Measurements from ENCODE around the gene DHRS7B.
"Not testable (repeated sequence)": the region's sequence is repeated elsewhere in the genome, so short reads cannot be mapped to it uniquely, and the experiment has no call there.

The DHRS7B gene

GRCh38 chr17:21217346-21217745 is 90.6 kb downstream of the DHRS7B start:
- H3K27ac ChIP-seq: no peak overlapping the region
- H3K4me1 ChIP-seq: peaks cover 0 to 23% (median 19%) of the 10 kb centered on the region in 4 donors
- no peak for TF ChIP-seq CTCF (IDR thresholded peaks at IDR 0.05)
- H3K4me3 ChIP-seq: no peak overlapping the region
- no peak for DNase-seq
- H3K9me3 ChIP-seq: no peaks in the 10 kb centered on the region
- no peaks in the 10 kb centered on the region for H3K27me3 ChIP-seq
- intact Hi-C loops (cut with DNase I; ENCODE audit: low total_unique reads): loop anchor here (5.0 kb wide), 1 partner anchor 90 kb away; the partner anchor contains the start of gene DHRS7B
- H3K36me3 ChIP-seq: peaks cover 0 to 18% (median 0%) of the 10 kb centered on the region in 3 donors

GRCh38 chr17:21218101-21218500 is 91.3 kb downstream of the DHRS7B start:
- H3K36me3 ChIP-seq: peaks cover 0 to 23% (median 3%) of the 10 kb centered on the region in 3 donors
- no peaks in the 10 kb centered on the region for H3K27me3 ChIP-seq
- DNase-seq: no peak
- H3K4me3 ChIP-seq: no peak overlapping the region
- TF ChIP-seq CTCF (IDR thresholded peaks at IDR 0.05): no peak
- H3K4me1 ChIP-seq: peaks cover 0 to 16% (median 12%) of the 10 kb centered on the region in 4 donors
- H3K27ac ChIP-seq: no peak overlapping the region
- intact Hi-C loops (cut with DNase I; ENCODE audit: low total_unique reads): loop anchor here (5.0 kb wide), 1 partner anchor 91 kb away; the partner anchor contains the start of gene DHRS7B
- no peaks in the 10 kb centered on the region for H3K9me3 ChIP-seq

DNA sequence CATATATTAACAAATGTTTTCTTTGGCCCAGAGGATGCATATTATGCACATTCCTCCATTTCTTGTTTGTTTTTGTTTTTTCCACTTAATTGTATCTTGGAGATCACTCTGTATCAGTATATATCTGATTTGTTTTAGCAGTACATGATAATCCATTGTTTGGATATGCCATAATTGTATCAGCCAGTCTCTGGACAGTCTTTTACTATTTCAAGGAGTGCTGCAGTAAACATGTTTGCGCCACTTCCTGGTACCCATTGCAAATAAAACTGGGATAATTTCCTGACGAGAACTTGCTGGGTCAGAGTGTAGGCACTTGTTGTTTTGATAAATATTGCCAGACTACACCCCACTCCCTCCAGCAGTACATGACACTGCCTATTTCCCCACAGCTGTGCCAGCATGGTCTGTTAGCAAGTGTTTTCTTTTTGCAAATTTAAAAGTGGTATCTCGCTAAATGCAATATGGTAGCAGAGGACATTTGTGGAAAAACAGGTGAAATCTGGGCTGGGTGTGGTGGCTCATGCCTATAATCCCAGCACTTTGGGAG is 92.1 kb downstream of the DHRS7B start:
- H3K27me3 ChIP-seq: no peaks in the 10 kb centered on the region
- no peak overlapping the region for H3K4me3 ChIP-seq
- peaks cover 0 to 13% (median 9%) of the 10 kb centered on the region in 4 donors for H3K4me1 ChIP-seq
- intact Hi-C loops (cut with DNase I; ENCODE audit: low total_unique reads): loop anchor here (5.0 kb wide), 1 partner anchor 92 kb away; the partner anchor contains the start of gene DHRS7B
- no peak for TF ChIP-seq CTCF (IDR thresholded peaks at IDR 0.05)
- DNase-seq: no peak
- peaks cover 0 to 23% (median 3%) of the 10 kb centered on the region in 3 donors for H3K36me3 ChIP-seq
- no peaks in the 10 kb centered on the region for H3K9me3 ChIP-seq
- no peak overlapping the region for H3K27ac ChIP-seq

DNA sequence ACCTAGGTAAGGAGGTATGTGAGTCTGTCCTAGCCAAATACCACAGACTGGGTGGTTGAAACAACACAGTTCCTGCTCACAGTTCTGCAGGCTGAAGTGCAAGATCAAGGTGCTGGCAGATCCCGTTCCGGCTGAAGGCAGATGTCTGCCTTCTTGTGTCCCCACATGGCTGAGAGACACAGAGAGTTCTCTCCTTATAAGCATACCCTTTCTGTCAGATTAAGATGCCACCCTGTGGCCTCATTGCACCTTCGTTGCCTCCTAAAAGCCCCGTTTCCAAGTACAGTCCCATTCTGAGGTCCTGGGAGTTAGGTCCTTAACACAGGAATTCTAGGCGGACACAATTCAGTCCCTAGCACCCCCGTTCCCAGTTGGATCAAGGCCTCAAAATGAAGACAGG is 96.3 kb downstream of the DHRS7B start:
- intact Hi-C loops (cut with DNase I; ENCODE audit: low total_unique reads): no loop called here
- H3K27me3 ChIP-seq: no peaks in the 10 kb centered on the region

DNA sequence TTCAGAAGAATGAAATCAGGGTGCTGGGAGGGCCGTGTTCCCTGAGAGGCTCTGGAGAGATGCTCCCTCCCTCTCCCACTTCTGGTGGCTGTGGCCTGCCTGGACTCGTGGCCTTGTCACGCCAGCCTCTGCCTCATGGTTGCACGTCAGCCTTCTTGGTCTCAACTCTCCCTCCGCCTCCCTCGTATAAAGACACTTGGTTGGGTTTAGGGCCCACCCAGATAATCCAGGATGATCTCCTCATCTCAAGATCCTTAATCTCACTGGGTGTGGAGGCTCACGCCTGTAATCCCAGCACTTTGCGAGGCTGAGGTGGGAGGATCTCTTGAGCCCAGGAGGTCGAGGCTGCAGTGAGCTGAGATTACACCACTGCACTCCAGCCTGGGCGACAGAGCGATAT is 100.5 kb downstream of the DHRS7B start:
- H3K27ac ChIP-seq; H3K4me3 ChIP-seq; DNase-seq; H3K9me3 ChIP-seq; H3K27me3 ChIP-seq; H3K4me1 ChIP-seq; H3K36me3 ChIP-seq; intact Hi-C loops (cut with DNase I; ENCODE audit: low total_unique reads): not testable (repeated sequence)

More for the DNA sequence above, 96.3 kb downstream of the DHRS7B start:
- Histone ChIP-seq H3K27ac (no peak overlapping the region), H3K36me3 (peaks cover 0 to 23% (median 3%) of the 10 kb centered on the region in 3 donors), H3K4me1 (no peaks in the 10 kb centered on the region), H3K4me3 (no peak overlapping the region), H3K9me3 (no peaks in the 10 kb centered on the region)
- TF ChIP-seq CTCF (IDR thresholded peaks at IDR 0.05): no peak
- DNase-seq: no peak

GRCh38 chr17:21228111-21228510 is 101.3 kb downstream of the DHRS7B start:
- H3K27me3 ChIP-seq: no peaks in the 10 kb centered on the region
- intact Hi-C loops (cut with DNase I; ENCODE audit: low total_unique reads): no loop called here
- no peak for TF ChIP-seq CTCF (IDR thresholded peaks at IDR 0.05)
- no peaks in the 10 kb centered on the region for H3K9me3 ChIP-seq
- no peak overlapping the region for H3K4me3 ChIP-seq
- H3K36me3 ChIP-seq: no peaks in the 10 kb centered on the region
- no peaks in the 10 kb centered on the region for H3K4me1 ChIP-seq
- no peak overlapping the region for H3K27ac ChIP-seq
- no peak for DNase-seq
